Activated naive CD8-positive, alpha-beta T cell (primary cell): Measurements from ENCODE around the gene BCAP29.

ENCODE experiments used
- H3K27ac Mint-ChIP-seq: one replicate; pipeline ENCODE4 v1.8.0; 2021; ENCODE audit warnings: mixed read lengths
- H3K27me3 Mint-ChIP-seq: one replicate; pipeline ENCODE4 v1.8.0; 2021; ENCODE audit warnings: mixed read lengths
- H3K36me3 Mint-ChIP-seq: one replicate; pipeline ENCODE4 v1.8.0; 2021; ENCODE audit warnings: mixed read lengths
- H3K4me1 Mint-ChIP-seq: one replicate; pipeline ENCODE4 v1.8.0; 2021; ENCODE audit warnings: low read depth, mixed read lengths
- H3K4me3 Mint-ChIP-seq: one replicate; pipeline ENCODE4 v1.8.0; 2021; ENCODE audit warnings: mild to moderate bottlenecking, mixed read lengths
- H3K9me3 Mint-ChIP-seq: one replicate; pipeline ENCODE4 v1.8.0; 2021; ENCODE audit warnings: low read depth, mixed read lengths

Gene BCAP29

GRCh38 chr7:107597582-107597916, 17.5 kb downstream of the BCAP29 start:
- Mint-ChIP-seq H3K27me3 (no peaks in the 10 kb centered on the region), H3K36me3 (peaks cover 13% of the 10 kb centered on the region), H3K9me3 (no peaks in the 10 kb centered on the region), H3K4me1 (no peaks in the 10 kb centered on the region), H3K27ac (no peak overlapping the region), H3K4me3 (no peak overlapping the region)

DNA sequence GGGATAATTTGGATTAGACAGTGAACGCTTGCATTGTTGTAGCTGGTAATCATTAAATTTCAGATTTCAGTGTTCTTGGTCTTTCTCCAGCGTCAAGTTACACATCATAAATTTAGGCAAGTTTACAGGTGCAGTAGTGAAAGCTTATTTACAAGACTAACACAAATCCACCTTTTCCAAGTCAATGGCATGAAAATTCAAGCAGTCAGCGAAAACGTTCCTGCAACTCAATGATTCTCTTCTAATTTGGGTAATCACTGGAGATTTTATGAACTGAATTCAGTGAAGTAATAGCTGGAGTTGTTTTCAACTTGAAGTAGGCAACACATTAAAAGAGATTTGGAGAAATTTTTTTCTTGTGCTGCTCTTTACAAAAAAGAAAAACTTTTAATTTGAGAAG, 17.9 kb downstream of the BCAP29 start:
- H3K36me3 Mint-ChIP-seq: peaks cover 13% of the 10 kb centered on the region
- H3K27ac Mint-ChIP-seq: no peak overlapping the region
- no peaks in the 10 kb centered on the region for H3K27me3 Mint-ChIP-seq
- H3K9me3 Mint-ChIP-seq: no peaks in the 10 kb centered on the region
- H3K4me3 Mint-ChIP-seq: no peak overlapping the region
- no peaks in the 10 kb centered on the region for H3K4me1 Mint-ChIP-seq

DNA sequence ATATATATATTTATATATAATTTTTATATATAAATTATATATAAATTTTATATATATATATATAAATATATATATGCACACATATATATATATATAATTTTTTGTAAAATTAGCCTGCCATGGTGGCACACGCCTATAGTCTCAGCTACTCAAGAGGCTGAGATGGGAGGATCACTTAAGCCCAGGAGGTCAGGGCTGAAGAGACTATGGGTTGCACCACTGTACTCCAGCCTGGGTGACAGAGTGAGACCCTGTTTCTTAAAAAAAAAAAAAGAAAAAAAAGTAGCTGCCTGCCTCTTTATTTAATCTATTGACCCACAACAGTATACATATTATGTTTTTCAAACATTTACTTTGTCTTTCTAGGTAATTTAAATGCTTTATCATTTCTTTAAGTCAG, 19.2 kb downstream of the BCAP29 start:
- Mint-ChIP-seq H3K4me1 (no peaks in the 10 kb centered on the region), H3K9me3 (no peaks in the 10 kb centered on the region), H3K27ac (no peak overlapping the region), H3K36me3 (peaks cover 11% of the 10 kb centered on the region), H3K27me3 (no peaks in the 10 kb centered on the region), H3K4me3 (no peak overlapping the region)

GRCh38 chr7:107600816-107601215, 20.8 kb downstream of the BCAP29 start:
- H3K4me3 Mint-ChIP-seq: no peak overlapping the region
- no peaks in the 10 kb centered on the region for H3K27me3 Mint-ChIP-seq
- peaks cover 7% of the 10 kb centered on the region for H3K36me3 Mint-ChIP-seq
- H3K4me1 Mint-ChIP-seq: no peaks in the 10 kb centered on the region
- no peaks in the 10 kb centered on the region for H3K9me3 Mint-ChIP-seq
- H3K27ac Mint-ChIP-seq: no peak overlapping the region

- Mint-ChIP-seq H3K36me3 (peaks cover 15% of the 10 kb centered on the region), H3K4me3 (no peak overlapping the region), H3K9me3 (no peaks in the 10 kb centered on the region), H3K27me3 (no peaks in the 10 kb centered on the region), H3K27ac (no peak overlapping the region), H3K4me1 (no peaks in the 10 kb centered on the region)
Observed at GRCh38 chr7:107605218-107605815, 25.3 kb downstream of the BCAP29 start.

DNA sequence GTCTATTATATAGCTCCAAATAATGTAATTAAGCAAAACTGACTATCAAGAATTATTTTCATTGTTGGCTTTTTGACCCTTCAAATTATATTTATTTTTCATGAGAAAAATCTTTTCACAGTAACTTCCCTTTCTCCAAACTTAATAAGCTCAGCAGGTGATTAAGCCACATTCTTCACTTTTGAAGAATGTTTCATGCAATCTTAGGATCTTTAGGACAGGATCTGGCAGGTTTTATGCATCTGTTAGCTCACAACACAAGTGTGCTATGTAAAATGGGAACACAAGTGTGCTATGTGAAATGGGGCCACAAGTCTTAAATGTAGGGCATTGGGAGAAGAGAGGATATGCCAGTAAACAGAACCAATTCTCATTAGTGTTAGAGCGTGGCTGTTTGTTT, 26.3 kb downstream of the BCAP29 start:
- Mint-ChIP-seq H3K4me3 (no peak overlapping the region), H3K36me3 (peaks cover 15% of the 10 kb centered on the region), H3K9me3 (no peaks in the 10 kb centered on the region), H3K27ac (no peak overlapping the region), H3K4me1 (no peaks in the 10 kb centered on the region), H3K27me3 (no peaks in the 10 kb centered on the region)

DNA sequence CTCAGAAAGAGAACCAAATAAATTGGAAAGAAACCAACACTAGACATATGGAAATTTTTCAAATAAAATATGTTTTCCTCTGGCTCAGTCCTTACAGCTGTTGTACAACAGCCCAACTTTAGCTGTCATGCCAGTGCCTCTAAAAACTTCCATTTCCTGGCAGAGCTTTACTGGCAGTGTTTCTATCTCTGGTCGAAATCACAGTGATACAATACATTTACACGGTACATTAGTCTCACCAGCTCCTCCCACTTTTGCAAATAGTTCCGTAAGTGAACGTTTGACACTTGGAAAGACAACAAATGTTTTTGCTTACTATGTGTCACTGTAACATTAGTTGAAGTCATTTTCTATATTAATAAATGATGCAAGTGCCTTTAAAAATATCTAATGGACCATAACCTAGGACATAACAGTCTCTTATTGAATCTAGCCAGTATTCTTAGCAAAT, 29.8 kb downstream of the BCAP29 start:
- Mint-ChIP-seq H3K36me3 (peaks cover 25% of the 10 kb centered on the region), H3K4me1 (no peaks in the 10 kb centered on the region), H3K4me3 (no peak overlapping the region), H3K27me3 (no peaks in the 10 kb centered on the region), H3K9me3 (no peaks in the 10 kb centered on the region), H3K27ac (no peak overlapping the region)

- Mint-ChIP-seq H3K27ac (no peak overlapping the region), H3K27me3 (no peaks in the 10 kb centered on the region), H3K4me3 (no peak overlapping the region), H3K9me3 (no peaks in the 10 kb centered on the region), H3K36me3 (peaks cover 28% of the 10 kb centered on the region), H3K4me1 (no peaks in the 10 kb centered on the region)
Observed at GRCh38 chr7:107610323-107610722, 30.3 kb downstream of the BCAP29 start.

DNA sequence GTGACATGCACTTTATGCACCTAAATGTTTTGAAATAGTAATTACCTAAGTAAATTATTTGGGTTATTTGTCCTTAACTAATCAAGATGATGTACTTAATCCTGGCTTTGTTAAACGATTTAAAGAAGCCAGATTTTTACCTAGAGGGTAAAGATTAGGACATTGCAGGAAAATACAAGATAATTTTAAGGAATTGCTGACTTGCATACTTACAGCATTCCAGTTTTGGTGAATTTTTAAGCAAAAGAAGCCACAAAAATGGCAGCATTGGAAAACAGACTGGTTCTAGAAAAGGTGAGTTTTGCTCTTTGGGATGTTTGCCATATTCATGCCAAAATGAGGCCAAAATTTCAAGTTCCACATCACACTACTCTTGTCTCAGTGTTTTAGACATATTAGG, 33.4 kb downstream of the BCAP29 start:
- peaks cover 31% of the 10 kb centered on the region for H3K36me3 Mint-ChIP-seq

DNA sequence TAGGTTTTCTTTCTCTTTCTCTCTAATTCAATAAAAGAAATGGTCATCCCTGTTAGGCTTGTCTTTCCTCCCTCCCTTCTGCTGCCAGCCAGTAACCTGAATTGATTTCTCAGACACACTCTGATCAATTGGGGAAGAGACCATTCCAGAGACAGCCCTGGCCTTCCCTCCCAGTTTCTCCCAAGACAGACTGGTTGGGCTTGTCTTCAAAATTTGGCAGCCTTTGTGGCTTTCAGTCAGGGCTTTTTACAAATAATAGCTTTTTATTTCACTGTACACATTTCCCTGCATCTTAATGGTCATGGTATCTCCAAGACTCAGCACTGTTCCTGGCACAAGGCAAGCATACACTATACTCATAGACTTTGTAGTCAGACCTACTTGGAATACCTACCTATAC, 33.9 kb downstream of the BCAP29 start:
- Mint-ChIP-seq H3K27me3 (no peaks in the 10 kb centered on the region), H3K36me3 (peaks cover 26% of the 10 kb centered on the region), H3K27ac (no peak overlapping the region), H3K4me1 (no peaks in the 10 kb centered on the region), H3K9me3 (no peaks in the 10 kb centered on the region), H3K4me3 (no peak overlapping the region)

More for the DNA sequence above, 33.4 kb downstream of the BCAP29 start:
- Mint-ChIP-seq H3K4me1 (no peaks in the 10 kb centered on the region), H3K4me3 (no peak overlapping the region), H3K27me3 (no peaks in the 10 kb centered on the region), H3K27ac (no peak overlapping the region), H3K9me3 (no peaks in the 10 kb centered on the region)

DNA sequence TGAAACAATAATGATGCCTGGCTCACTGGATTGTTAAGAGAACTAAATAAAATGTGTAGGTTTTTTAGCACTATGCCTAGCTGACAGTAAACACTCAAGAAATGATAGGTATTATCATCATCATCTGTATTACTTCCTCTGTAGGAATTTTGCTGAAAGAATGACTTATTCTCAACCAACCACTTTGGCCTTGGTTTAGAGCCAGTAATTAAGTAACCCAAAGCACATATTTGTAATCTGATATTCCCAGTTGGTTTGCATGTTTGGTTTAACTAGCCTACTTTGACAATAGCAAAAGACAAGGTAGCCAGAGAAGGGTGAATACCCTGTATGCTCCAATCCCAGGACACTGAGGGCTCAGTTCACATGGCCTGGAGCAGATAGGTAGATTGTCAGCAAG, 34.4 kb downstream of the BCAP29 start:
- H3K27me3 Mint-ChIP-seq: no peaks in the 10 kb centered on the region
- H3K4me3 Mint-ChIP-seq: no peak overlapping the region
- no peak overlapping the region for H3K27ac Mint-ChIP-seq
- peaks cover 24% of the 10 kb centered on the region for H3K36me3 Mint-ChIP-seq
- H3K9me3 Mint-ChIP-seq: no peaks in the 10 kb centered on the region
- no peaks in the 10 kb centered on the region for H3K4me1 Mint-ChIP-seq

GRCh38 chr7:107615910-107616680, 36.0 kb downstream of the BCAP29 start:
- Mint-ChIP-seq H3K4me3 (no peak overlapping the region), H3K27ac (no peak overlapping the region), H3K4me1 (no peaks in the 10 kb centered on the region)

DNA sequence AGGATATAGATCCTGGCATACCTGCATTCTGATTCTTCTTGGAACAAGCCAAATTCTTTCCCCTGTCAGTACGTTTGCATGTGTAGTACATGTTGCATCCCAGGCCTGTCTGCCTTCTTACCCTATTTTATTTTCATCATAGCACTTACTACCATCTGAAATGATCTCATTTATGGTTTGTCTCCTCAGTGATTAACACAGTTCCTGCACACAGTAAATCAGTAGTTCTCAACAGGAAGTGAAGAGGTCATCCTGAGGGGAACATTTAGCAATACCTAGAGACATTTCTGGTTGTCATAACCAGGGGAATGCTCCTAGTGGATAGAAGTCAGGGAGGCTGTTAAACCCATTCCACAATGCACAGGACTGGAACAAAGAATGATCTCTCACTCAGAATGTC, 42.4 kb downstream of the BCAP29 start:
- no peak overlapping the region for H3K4me3 Mint-ChIP-seq
- no peaks in the 10 kb centered on the region for H3K4me1 Mint-ChIP-seq
- H3K9me3 Mint-ChIP-seq: no peaks in the 10 kb centered on the region
- no peak overlapping the region for H3K27ac Mint-ChIP-seq
- H3K36me3 Mint-ChIP-seq: no peaks in the 10 kb centered on the region
- no peaks in the 10 kb centered on the region for H3K27me3 Mint-ChIP-seq

More at GRCh38 chr7:107615910-107616680, 36.0 kb downstream of the BCAP29 start:
- Mint-ChIP-seq H3K36me3 (peaks cover 20% of the 10 kb centered on the region), H3K27me3 (no peaks in the 10 kb centered on the region), H3K9me3 (no peaks in the 10 kb centered on the region)

- no peak overlapping the region for H3K4me3 Mint-ChIP-seq
- H3K9me3 Mint-ChIP-seq: no peaks in the 10 kb centered on the region
- H3K27ac Mint-ChIP-seq: no peak overlapping the region
- H3K4me1 Mint-ChIP-seq: no peaks in the 10 kb centered on the region
- peaks cover 3% of the 10 kb centered on the region for H3K36me3 Mint-ChIP-seq
- H3K27me3 Mint-ChIP-seq: no peaks in the 10 kb centered on the region
Observed at GRCh38 chr7:107622894-107623293, 42.8 kb downstream of the BCAP29 start.

GRCh38 chr7:107627002-107627401, 47.0 kb downstream of the BCAP29 start:
- Mint-ChIP-seq H3K27me3 (no peaks in the 10 kb centered on the region), H3K36me3 (peaks cover 8% of the 10 kb centered on the region), H3K4me1 (peaks cover 1% of the 10 kb centered on the region), H3K4me3 (no peak overlapping the region), H3K9me3 (no peaks in the 10 kb centered on the region), H3K27ac (no peak overlapping the region)
